ENCODE measurements around the gene AKAP13.

- TF ChIP-seq CTCF (IDR thresholded peaks at IDR 0.05; ENCODE audit: low read depth, low read length) (no peak), EZH2phosphoT487 (IDR thresholded peaks at IDR 0.05; ENCODE audit: low read depth) (no peak)
Measured at GRCh38 chr15:85404918-85405866, 24.8 kb downstream of the AKAP13 start.

Measured in OCI-LY3 (cell line).